Common myeloid progenitor, CD34-positive (primary cell): ENCODE data around the gene STAMBP.
"Not testable (repeated sequence)": the region's sequence is repeated elsewhere in the genome, so short reads cannot be mapped to it uniquely, and the experiment has no call there.

Experiments
- CTCF ChIA-PET: fragments of 350-600 bp; sonication (Branson Sonifier 250); formaldehyde crosslinking; loops from one replicate; lab custom pipeline; 2021; ENCODE audit warnings: antibody characterized with exemption; lab: Charles Lee
- POLR2A ChIA-PET: fragments of 350-600 bp; sonication (Branson Sonifier 250); formaldehyde crosslinking; loops from one replicate; lab custom pipeline; 2021; ENCODE audit warnings: antibody characterized with exemption; lab: Charles Lee
- DNase-seq, 3 donors: peaks; one replicate each; pipeline versions ENCODE4 v3.0.0 to v3.0.0-alpha.2; 2013
- H3K27ac ChIP-seq, 2 experiments: 1 replicate in 1 of 2; 2 replicates in 1 of 2; pipeline ENCODE4 v1.7.0; 2013; ENCODE audit warnings: inconsistent platforms in 2 of 2, low read length in 2 of 2, mild to moderate bottlenecking in 2 of 2, low read depth in 1 of 2, moderate library complexity in 1 of 2; ENCODE audit not compliant: severe bottlenecking in 2 of 2, insufficient read depth in 1 of 2, poor library complexity in 1 of 2
- H3K27me3 ChIP-seq, 5 experiments: replicated peaks in 2 of 5; 1 replicate in 3 of 5; 2 replicates in 2 of 5; pipeline versions ENCODE4 v1.6.1 to v1.7.0; 2013; ENCODE audit warnings: low read length in 4 of 5, mild to moderate bottlenecking in 2 of 5, moderate library complexity in 2 of 5, inconsistent platforms in 1 of 5; ENCODE audit not compliant: insufficient read depth in 5 of 5, control insufficient read depth in 4 of 5
- H3K36me3 ChIP-seq, 4 experiments: 1 replicate in 2 of 4; 2 replicates in 2 of 4; pipeline versions ENCODE4 v1.6.1 to v1.7.0; 2013; ENCODE audit warnings: low read length in 3 of 4, control low read depth in 1 of 4, mild to moderate bottlenecking in 1 of 4; ENCODE audit not compliant: control insufficient read depth in 4 of 4, insufficient read depth in 4 of 4
- H3K4me1 ChIP-seq, 4 experiments: 1 replicate in 3 of 4; 2 replicates in 1 of 4; pipeline versions ENCODE4 v1.6.1 to v1.7.1; 2013; ENCODE audit warnings: low read length in 3 of 4, mild to moderate bottlenecking in 3 of 4, control low read depth in 1 of 4, inconsistent platforms in 1 of 4, moderate library complexity in 1 of 4; ENCODE audit not compliant: control insufficient read depth in 4 of 4, insufficient read depth in 4 of 4; ENCODE audit errors: control extremely low read depth in 1 of 4
- H3K4me3 ChIP-seq, 7 experiments: 1 replicate in 4 of 7; 2 replicates in 3 of 7; pipeline versions ENCODE4 v1.5.1 to v1.7.0; 2013; ENCODE audit warnings: mild to moderate bottlenecking in 7 of 7, low read length in 6 of 7, moderate library complexity in 6 of 7, inconsistent platforms in 2 of 7, low read depth in 2 of 7, control low read depth in 1 of 7; ENCODE audit not compliant: insufficient read depth in 4 of 7, control insufficient read depth in 1 of 7; ENCODE audit errors: extremely low read depth in 1 of 7
- H3K9me3 ChIP-seq, 5 experiments: 1 replicate in 4 of 5; 2 replicates in 1 of 5; pipeline versions ENCODE4 v1.6.1 to v1.7.1; 2013; ENCODE audit warnings: low read length in 4 of 5, mild to moderate bottlenecking in 2 of 5, inconsistent platforms in 1 of 5, low read depth in 1 of 5, moderate library complexity in 1 of 5; ENCODE audit not compliant: control insufficient read depth in 4 of 5, insufficient read depth in 2 of 5; ENCODE audit errors: control extremely low read depth in 1 of 5
- WGBS: methylation state at CpG from one replicate; pipeline ENCODE4 v1.1.5; 2013; ENCODE audit not compliant: insufficient coverage; 5-methylcytosine and 5-hydroxymethylcytosine counted together

Gene STAMBP

GRCh38 chr2:73885406-73885805, 56.6 kb downstream of the STAMBP start:
- Histone ChIP-seq H3K27me3 (no peaks in the 10 kb centered on the region), H3K27ac (no peak overlapping the region), H3K4me1 (no peaks in the 10 kb centered on the region), H3K9me3 (no peaks in the 10 kb centered on the region), H3K36me3 (no peaks in the 10 kb centered on the region), H3K4me3 (no peak overlapping the region)
- 100% methylated on average over 1 of the region's 2 CpGs for WGBS
- ChIA-PET POLR2A (no interaction called here), CTCF (no interaction called here)
- DNase-seq = no peak

- ChIA-PET CTCF (no interaction called here), POLR2A (no interaction called here)
- no peaks in the 10 kb centered on the region for H3K27me3 ChIP-seq
- no peaks in the 10 kb centered on the region for H3K36me3 ChIP-seq
- H3K4me3 ChIP-seq = no peak overlapping the region
- H3K27ac ChIP-seq = no peak overlapping the region
- H3K9me3 ChIP-seq = no peaks in the 10 kb centered on the region
- no peak for DNase-seq
- WGBS = 100% methylated on average over 1 of the region's 4 CpGs
- no peaks in the 10 kb centered on the region for H3K4me1 ChIP-seq
These were observed 57.6 kb downstream of the STAMBP start for GRCh38 chr2:73886357-73886756.

GRCh38 chr2:73887596-73888353, 59.0 kb downstream of the STAMBP start:
- H3K4me1 ChIP-seq, DNase-seq, H3K27me3 ChIP-seq, H3K9me3 ChIP-seq, H3K4me3 ChIP-seq, H3K27ac ChIP-seq, POLR2A ChIA-PET, H3K36me3 ChIP-seq, CTCF ChIA-PET: not testable (repeated sequence)
- WGBS = 82% methylated on average over 4 of the region's 11 CpGs

GRCh38 chr2:73888388-73888787, 59.6 kb downstream of the STAMBP start:
- H3K4me3 ChIP-seq = no peak overlapping the region
- no peak for DNase-seq
- CTCF ChIA-PET = interaction anchor here (0.7 kb wide), 1 partner anchor 17 kb away, joined by 6 read pairs; no protein-coding TSS in a partner anchor
- POLR2A ChIA-PET = no interaction called here
- H3K27ac ChIP-seq = no peak overlapping the region
- no peaks in the 10 kb centered on the region for H3K36me3 ChIP-seq
- H3K4me1 ChIP-seq = no peaks in the 10 kb centered on the region
- no peaks in the 10 kb centered on the region for H3K27me3 ChIP-seq
- no CpG with 5 or more reads among the region's 2 CpGs for WGBS
- H3K9me3 ChIP-seq = no peaks in the 10 kb centered on the region

- Histone ChIP-seq H3K4me1 (no peaks in the 10 kb centered on the region), H3K9me3 (no peaks in the 10 kb centered on the region), H3K36me3 (no peaks in the 10 kb centered on the region), H3K27ac (no peak overlapping the region), H3K4me3 (no peak overlapping the region), H3K27me3 (no peaks in the 10 kb centered on the region)
- POLR2A ChIA-PET = no interaction called here
- CTCF ChIA-PET = interaction anchor here (0.7 kb wide), 1 partner anchor 18 kb away, joined by 6 read pairs; no protein-coding TSS in a partner anchor
- DNase-seq = no peak
- 100% methylated on average over 1 of the region's 5 CpGs for WGBS
These were observed 60.4 kb downstream of the STAMBP start for GRCh38 chr2:73889206-73889605.

GRCh38 chr2:73890301-73891092, 61.7 kb downstream of the STAMBP start:
- Histone ChIP-seq H3K4me1 (peaks cover 0 to 2% (median 0%) of the 10 kb centered on the region in 4 experiments), H3K36me3 (no peaks in the 10 kb centered on the region), H3K9me3 (no peaks in the 10 kb centered on the region), H3K27me3 (no peaks in the 10 kb centered on the region), H3K27ac (no peak overlapping the region), H3K4me3 (no peak overlapping the region)
- no peak for DNase-seq
- 98% methylated on average over 9 of the region's 9 CpGs for whole genome bisulfite sequencing
- CTCF ChIA-PET = no interaction called here
- POLR2A ChIA-PET = no interaction called here

GRCh38 chr2:73891276-73891901, 62.6 kb downstream of the STAMBP start:
- no peaks in the 10 kb centered on the region for H3K9me3 ChIP-seq
- DNase-seq = no peak
- no peak overlapping the region for H3K27ac ChIP-seq
- no peak overlapping the region for H3K4me3 ChIP-seq
- ChIA-PET CTCF (no interaction called here), POLR2A (no interaction called here)
- H3K36me3 ChIP-seq = no peaks in the 10 kb centered on the region
- WGBS = 93% methylated on average over 5 of the region's 5 CpGs
- H3K4me1 ChIP-seq = peaks cover 0 to 11% (median 3%) of the 10 kb centered on the region in 4 experiments
- H3K27me3 ChIP-seq = no peaks in the 10 kb centered on the region
